NT2/D1 (cell line): ENCODE measurements around the gene SLC29A2.

ENCODE experiments used
- SUZ12 ChIP-seq: IDR thresholded peaks from 2 replicates; pipeline ENCODE4 v1.6.1; 2011; ENCODE audit not compliant: insufficient read length, insufficient read depth; ENCODE audit errors: extremely low read depth
- YY1 ChIP-seq: IDR thresholded peaks from 2 replicates; pipeline ENCODE4 v1.6.1; 2011; ENCODE audit not compliant: insufficient read length, insufficient read depth
- ZNF274 ChIP-seq: IDR thresholded peaks from 2 replicates; pipeline ENCODE4 v1.6.1; 2011; ENCODE audit warnings: mild to moderate bottlenecking, low read depth, low read length

- no peak for TF ChIP-seq ZNF274
- no peak for TF ChIP-seq YY1
- TF ChIP-seq SUZ12 = no peak
These were observed 39.8 kb downstream of the SLC29A2 start for GRCh38 chr11:66331542-66332370.
